Karpas-422 (cell line): ENCODE measurements around the gene PTPRR. TPM values are rescaled to one million over a fixed set of nuclear protein-coding genes. Genes with fewer than 3 reads are reported as not detected.

Experiments
- DNase-seq: peaks from one replicate; pipeline ENCODE4 v3.0.0-alpha.2; 2015
- H2AFZ ChIP-seq: fragments of 200-600 bp; sonication (generic); 2 replicates; pipeline ENCODE4 v1.6.1; 2014; ENCODE audit warnings: antibody characterized with exemption, low read length, mixed read lengths
- H3K27ac ChIP-seq: fragments of 200-600 bp; sonication (generic); 2 replicates; pipeline ENCODE4 v1.5.1; 2014; ENCODE audit warnings: mild to moderate bottlenecking, low read length, moderate library complexity
- H3K27me3 ChIP-seq: fragments of 200-600 bp; sonication (generic); 2 replicates; pipeline ENCODE4 v1.6.1; 2014; ENCODE audit warnings: low read length, mixed read lengths
- H3K36me3 ChIP-seq: fragments of 200-600 bp; sonication (generic); 2 replicates; pipeline ENCODE4 v1.6.1; 2014; ENCODE audit warnings: low read length, mixed read lengths; ENCODE audit not compliant: insufficient read depth
- H3K4me1 ChIP-seq: fragments of 200-600 bp; sonication (generic); 2 replicates; pipeline ENCODE4 v1.6.1; 2014; ENCODE audit warnings: mild to moderate bottlenecking, low read length, mixed read lengths
- H3K4me2 ChIP-seq: fragments of 200-600 bp; sonication (generic); 2 replicates; pipeline ENCODE4 v1.6.1; 2014; ENCODE audit warnings: low read length, low read depth, mild to moderate bottlenecking; ENCODE audit not compliant: poor library complexity, severe bottlenecking
- H3K4me3 ChIP-seq: fragments of 200-600 bp; sonication (generic); 2 replicates; pipeline ENCODE4 v1.5.1; 2014; ENCODE audit warnings: mild to moderate bottlenecking, antibody characterized with exemption, low read length, mixed read lengths
- H3K79me2 ChIP-seq: fragments of 200-600 bp; sonication (generic); 2 replicates; pipeline ENCODE4 v1.6.1; 2014; ENCODE audit warnings: mild to moderate bottlenecking, low read length, mixed read lengths
- H3K9ac ChIP-seq: fragments of 200-600 bp; sonication (generic); 2 replicates; pipeline ENCODE4 v1.6.0; 2014; ENCODE audit warnings: low read length
- H3K9me2 ChIP-seq: fragments of 200-600 bp; sonication (generic), shearing (Covaris generic); replicated peaks from 2 replicates; pipeline ENCODE4 v1.6.0; 2014; ENCODE audit warnings: mild to moderate bottlenecking, low read length, moderate library complexity; ENCODE audit not compliant: insufficient read depth
- H3K9me3 ChIP-seq: fragments of 300-700, 200-600 bp; sonication (generic); 2 replicates; pipeline ENCODE4 v1.6.1; 2014; ENCODE audit warnings: low read length, mixed read lengths
- H4K20me1 ChIP-seq: fragments of 200-600 bp; sonication (generic); 2 replicates; pipeline ENCODE4 v1.6.1; 2014; ENCODE audit warnings: mild to moderate bottlenecking, antibody characterized with exemption, low read length, low read depth; ENCODE audit not compliant: insufficient read depth
- total RNA-seq: library from RNA; depleted of rRNA; stranded (reverse); fragments of >200 nt; shearing (Covaris generic); gene quantifications from 2 replicates; pipeline ENCODE4 v1.2.3, GENCODE V29; 2014; ENCODE audit warnings: low replicate concordance

The PTPRR gene
- total RNA-seq, 1 experiment from 2014 or later = not detected

DNA sequence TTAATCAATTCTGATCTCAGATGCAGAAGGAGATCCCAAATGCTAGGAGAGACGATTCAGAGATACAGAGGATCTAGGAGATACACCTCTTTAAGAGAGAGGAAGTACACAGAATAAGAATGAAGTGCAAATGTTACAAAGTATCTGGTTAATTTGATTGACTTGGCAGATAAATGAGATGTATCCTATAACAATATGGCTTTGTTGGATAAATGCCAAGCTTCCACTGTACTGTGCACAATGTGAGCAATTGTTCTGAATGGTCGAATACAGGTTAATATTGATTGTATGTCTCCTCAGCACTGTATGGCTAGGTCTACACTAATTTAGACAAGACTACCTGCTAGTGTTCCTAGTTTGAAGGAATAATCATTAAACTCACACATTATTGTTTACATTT lies 163.7 kb downstream of the PTPRR start:
- H3K27ac ChIP-seq = no peak overlapping the region
- no peak for DNase-seq
- H3K4me2 ChIP-seq = no peak overlapping the region
- H3K27me3 ChIP-seq = no peaks in the 10 kb centered on the region
- H3K9me3 ChIP-seq = no peaks in the 10 kb centered on the region
- H3K9ac ChIP-seq = no peak overlapping the region
- no peak overlapping the region for H3K4me3 ChIP-seq
- H3K79me2 ChIP-seq = no peaks in the 10 kb centered on the region
- H3K36me3 ChIP-seq = no peaks in the 10 kb centered on the region
- H4K20me1 ChIP-seq = no peaks in the 10 kb centered on the region
- no peak overlapping the region for H2AFZ ChIP-seq
- H3K9me2 ChIP-seq = no peaks in the 10 kb centered on the region
- peaks cover 16% of the 10 kb centered on the region for H3K4me1 ChIP-seq

DNA sequence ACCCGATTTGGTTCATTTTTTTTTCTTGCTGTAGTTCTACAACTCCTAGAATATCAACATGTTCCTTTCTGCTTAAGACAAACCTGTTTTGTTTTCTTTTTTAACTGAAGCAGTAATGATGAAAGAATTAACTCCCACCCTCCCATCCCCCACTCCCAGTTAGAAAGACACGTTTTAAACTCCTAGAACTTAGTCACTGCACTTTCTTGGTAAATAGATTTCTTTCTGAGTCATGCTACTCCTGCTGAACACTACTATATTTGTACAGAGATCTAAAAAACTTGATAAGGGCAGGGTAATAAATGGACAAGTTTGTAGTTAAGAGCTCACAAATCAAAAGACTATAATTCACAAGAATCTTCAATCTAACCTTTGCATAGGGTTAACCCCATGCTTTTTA lies 164.4 kb downstream of the PTPRR start:
- H4K20me1 ChIP-seq = no peaks in the 10 kb centered on the region
- H3K79me2 ChIP-seq = no peaks in the 10 kb centered on the region
- no peak for DNase-seq
- H3K9ac ChIP-seq = no peak overlapping the region
- H3K27ac ChIP-seq = no peak overlapping the region
- no peaks in the 10 kb centered on the region for H3K27me3 ChIP-seq
- no peaks in the 10 kb centered on the region for H3K36me3 ChIP-seq
- H3K9me2 ChIP-seq = no peaks in the 10 kb centered on the region
- H3K4me2 ChIP-seq = no peak overlapping the region
- no peak overlapping the region for H2AFZ ChIP-seq
- no peaks in the 10 kb centered on the region for H3K9me3 ChIP-seq
- peaks cover 16% of the 10 kb centered on the region for H3K4me1 ChIP-seq
- H3K4me3 ChIP-seq = no peak overlapping the region

DNA sequence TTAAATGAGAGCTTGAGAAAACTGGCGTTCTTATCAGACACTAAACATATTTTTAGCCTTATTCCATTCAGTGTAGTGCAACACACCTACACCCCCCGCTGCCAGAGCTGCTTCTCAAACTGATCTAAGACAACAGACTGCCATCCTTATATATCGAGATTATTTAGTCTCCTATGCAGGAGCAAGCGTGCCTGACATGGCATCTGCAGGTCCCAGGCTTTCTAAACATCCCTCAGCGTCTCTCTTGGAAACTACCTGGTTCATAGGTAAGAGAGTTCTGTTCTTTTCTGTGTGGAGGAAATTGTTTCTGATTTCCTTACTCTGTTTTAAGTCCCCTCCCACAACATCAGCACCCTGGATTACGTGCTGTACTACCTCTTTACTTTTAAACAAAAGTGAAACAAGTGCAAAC lies 166.2 kb downstream of the PTPRR start:
- Histone ChIP-seq H3K9me3 (no peaks in the 10 kb centered on the region), H3K9me2 (no peaks in the 10 kb centered on the region), H3K4me3 (no peak overlapping the region), H4K20me1 (no peaks in the 10 kb centered on the region), H3K27me3 (no peaks in the 10 kb centered on the region), H3K79me2 (no peaks in the 10 kb centered on the region), H3K4me1 (peaks cover 16% of the 10 kb centered on the region), H3K27ac (no peak overlapping the region), H2AFZ (no peak overlapping the region), H3K4me2 (no peak overlapping the region), H3K36me3 (no peaks in the 10 kb centered on the region), H3K9ac (no peak overlapping the region)
- DNase-seq = no peak

DNA sequence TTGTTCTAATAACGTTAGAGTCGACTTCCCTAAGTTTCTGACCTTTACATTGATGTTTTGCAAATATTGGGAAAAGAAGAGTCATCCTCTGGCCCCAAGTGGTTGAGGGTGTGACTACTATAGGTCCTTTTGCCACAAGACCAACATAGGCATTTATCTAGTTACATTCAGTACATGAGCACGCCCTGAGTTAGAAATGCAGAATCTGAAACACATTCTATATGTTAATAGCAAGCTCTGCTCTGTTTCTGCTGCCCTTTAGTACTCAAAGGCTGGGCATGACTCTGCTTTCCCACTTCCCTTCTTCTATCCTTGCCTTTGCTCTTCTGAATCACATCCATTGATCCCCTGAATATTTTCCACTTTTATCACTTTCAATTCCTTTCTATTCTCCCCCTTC lies 168.2 kb downstream of the PTPRR start:
- H3K4me1 ChIP-seq = peaks cover 7% of the 10 kb centered on the region
- H3K27ac ChIP-seq = no peak overlapping the region
- H3K4me3 ChIP-seq = no peak overlapping the region
- no peaks in the 10 kb centered on the region for H3K9me3 ChIP-seq
- H4K20me1 ChIP-seq = no peaks in the 10 kb centered on the region
- DNase-seq = no peak
- H3K4me2 ChIP-seq = no peak overlapping the region
- H3K9ac ChIP-seq = no peak overlapping the region
- H3K27me3 ChIP-seq = no peaks in the 10 kb centered on the region
- H2AFZ ChIP-seq = no peak overlapping the region
- H3K79me2 ChIP-seq = no peaks in the 10 kb centered on the region
- H3K36me3 ChIP-seq = no peaks in the 10 kb centered on the region
- H3K9me2 ChIP-seq = no peaks in the 10 kb centered on the region

DNA sequence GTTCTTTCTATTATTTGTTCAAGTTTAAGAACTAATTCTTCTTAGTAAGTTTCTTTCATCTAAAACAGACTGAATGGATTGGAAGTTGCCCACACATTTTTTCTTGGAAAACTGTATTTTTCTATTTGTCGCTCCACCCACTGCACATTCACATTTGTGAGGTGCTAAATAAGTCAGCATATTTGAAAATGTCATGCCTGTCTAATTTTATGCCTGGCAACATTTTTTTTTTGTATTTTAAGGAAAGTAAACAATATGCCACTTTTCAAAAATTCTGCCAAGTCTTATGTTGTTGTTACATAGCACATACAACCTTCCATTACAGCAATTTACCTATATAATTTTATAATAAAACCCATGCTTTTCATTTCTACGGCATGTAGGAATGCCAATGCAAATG lies 170.6 kb downstream of the PTPRR start:
- H3K36me3 ChIP-seq = no peaks in the 10 kb centered on the region
- no peak overlapping the region for H3K4me2 ChIP-seq
- H3K9ac ChIP-seq = no peak overlapping the region
- H3K27me3 ChIP-seq = no peaks in the 10 kb centered on the region
- no peak overlapping the region for H3K4me3 ChIP-seq
- DNase-seq = no peak
- no peaks in the 10 kb centered on the region for H4K20me1 ChIP-seq
- no peaks in the 10 kb centered on the region for H3K79me2 ChIP-seq
- no peak overlapping the region for H3K27ac ChIP-seq
- H3K4me1 ChIP-seq = no peaks in the 10 kb centered on the region; the same call in 1 of the 2 replicates
- no peaks in the 10 kb centered on the region for H3K9me3 ChIP-seq
- H3K9me2 ChIP-seq = no peaks in the 10 kb centered on the region
- H2AFZ ChIP-seq = no peak overlapping the region

DNA sequence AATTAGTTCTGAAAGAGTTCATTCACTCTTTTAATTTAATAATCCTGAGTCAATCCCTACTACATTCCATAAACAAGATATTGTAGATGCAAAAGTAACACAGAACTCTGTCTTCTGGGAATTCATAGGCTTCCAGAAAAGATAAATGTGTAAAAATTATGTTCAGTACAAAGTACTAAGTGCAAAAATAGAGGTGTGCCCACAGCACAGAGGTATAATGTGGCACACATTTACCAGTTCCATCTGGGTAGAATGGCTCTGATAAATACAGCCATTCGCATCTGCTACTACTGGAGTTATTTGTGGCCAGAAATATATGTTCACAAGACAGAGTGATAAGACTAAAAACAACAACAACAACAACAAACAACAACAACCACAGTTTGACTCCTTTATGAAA lies 171.7 kb downstream of the PTPRR start:
- Histone ChIP-seq H3K27ac (no peak overlapping the region), H3K9me3 (no peaks in the 10 kb centered on the region), H3K4me1 (no peaks in the 10 kb centered on the region), H4K20me1 (no peaks in the 10 kb centered on the region), H3K4me3 (no peak overlapping the region), H3K9me2 (no peaks in the 10 kb centered on the region), H3K4me2 (no peak overlapping the region), H3K79me2 (no peaks in the 10 kb centered on the region), H3K9ac (no peak overlapping the region), H3K27me3 (no peaks in the 10 kb centered on the region), H3K36me3 (no peaks in the 10 kb centered on the region), H2AFZ (no peak overlapping the region)
- DNase-seq = no peak

DNA sequence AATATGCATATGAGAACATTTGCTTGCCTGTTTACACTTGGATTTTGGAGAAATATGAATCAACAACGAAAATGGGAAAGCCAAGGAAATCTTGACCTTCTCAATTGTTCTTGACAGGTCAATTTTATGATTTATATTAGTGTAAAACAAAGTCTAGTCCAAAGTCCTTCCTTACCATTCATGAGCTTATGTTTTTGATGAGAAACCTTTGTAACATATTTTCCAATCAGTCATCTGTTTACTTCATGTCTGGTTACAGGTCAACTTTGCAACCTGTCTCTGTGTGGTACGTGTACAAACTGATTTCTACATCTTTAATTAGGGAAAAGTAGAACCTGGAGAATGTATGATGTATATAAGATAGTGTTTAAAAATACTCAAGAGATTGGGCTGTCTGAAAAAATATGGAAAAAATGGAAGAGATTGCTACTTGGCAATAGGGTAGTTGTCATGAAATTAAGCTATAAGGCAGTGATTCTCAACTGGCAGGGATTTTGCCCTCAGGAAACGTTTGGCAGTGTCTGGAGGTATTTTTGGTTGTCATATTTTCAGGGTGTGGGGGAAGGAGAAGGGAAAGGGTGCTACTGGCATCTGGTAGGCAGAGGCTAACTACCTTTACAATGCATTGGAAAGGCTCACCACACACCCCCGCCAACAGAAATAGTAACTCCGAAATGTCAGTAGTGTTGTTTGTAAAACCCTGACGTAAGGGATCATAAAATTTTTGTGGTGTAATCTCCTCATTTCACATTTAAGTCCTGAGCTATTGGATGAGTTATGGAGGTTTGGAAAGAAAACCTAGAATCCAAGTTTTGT lies 172.9 kb downstream of the PTPRR start:
- no peaks in the 10 kb centered on the region for H3K79me2 ChIP-seq
- no peak for DNase-seq
- H3K27ac ChIP-seq = no peak overlapping the region
- H3K4me2 ChIP-seq = no peak overlapping the region
- no peaks in the 10 kb centered on the region for H3K9me3 ChIP-seq
- no peak overlapping the region for H3K4me3 ChIP-seq
- no peaks in the 10 kb centered on the region for H3K27me3 ChIP-seq
- no peak overlapping the region for H2AFZ ChIP-seq
- H3K36me3 ChIP-seq = no peaks in the 10 kb centered on the region
- H4K20me1 ChIP-seq = no peaks in the 10 kb centered on the region
- H3K9me2 ChIP-seq = no peaks in the 10 kb centered on the region
- no peak overlapping the region for H3K9ac ChIP-seq
- no peaks in the 10 kb centered on the region for H3K4me1 ChIP-seq

DNA sequence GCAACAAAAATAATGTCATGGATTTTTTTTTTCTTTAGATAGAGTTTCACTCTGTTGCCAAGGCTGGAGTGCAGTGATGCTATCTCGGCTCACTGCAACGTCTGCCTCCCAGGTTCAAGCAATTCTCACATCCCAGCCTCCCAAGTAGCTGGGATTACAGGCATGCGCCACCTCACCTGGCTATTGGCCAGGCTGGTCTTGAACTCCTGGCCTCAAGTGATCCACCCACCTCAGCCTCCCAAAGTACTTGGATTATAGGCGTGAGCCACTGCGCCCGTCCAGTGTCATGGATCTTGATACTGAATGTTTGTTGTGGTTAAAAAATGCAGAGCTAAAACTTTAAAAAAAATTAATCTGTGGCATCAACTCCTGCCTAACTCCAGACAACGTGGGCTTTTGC lies 175.5 kb downstream of the PTPRR start:
- H3K27me3 ChIP-seq = no peaks in the 10 kb centered on the region
- no peaks in the 10 kb centered on the region for H3K79me2 ChIP-seq
- H2AFZ ChIP-seq = no peak overlapping the region
- H3K9me3 ChIP-seq = no peaks in the 10 kb centered on the region
- H3K36me3 ChIP-seq = no peaks in the 10 kb centered on the region
- no peaks in the 10 kb centered on the region for H3K4me1 ChIP-seq
- H3K4me2 ChIP-seq = no peak overlapping the region
- DNase-seq = no peak
- H3K9me2 ChIP-seq = no peaks in the 10 kb centered on the region
- H3K27ac ChIP-seq = no peak overlapping the region
- no peak overlapping the region for H3K9ac ChIP-seq
- H3K4me3 ChIP-seq = no peak overlapping the region
- H4K20me1 ChIP-seq = no peaks in the 10 kb centered on the region
